GM11168 (cell line): ENCODE results near the gene MNX1.

Source experiments
- in situ Hi-C: fragments of 300-500 bp; cut with MboI; formaldehyde crosslinking; loops from one replicate; pipeline ENCODE4 v1.12.0; 2022; ENCODE audit warnings: low sequenced_read_pairs; ENCODE audit not compliant: unreplicated experiment

Gene MNX1

GRCh38 chr7:157010588-157011332, at the start of gene MNX1:
MNX1 (minus strand) TSS chr7:157010663; CDS start chr7:157010350, 313 bp downstream.
- in situ Hi-C loops = no loop called here

- in situ Hi-C loops = no loop called here
Measured at GRCh38 chr7:157059534-157059933, 49.1 kb upstream of the MNX1 start.

GRCh38 chr7:157058701-157059100, 48.2 kb upstream of the MNX1 start:
- in situ Hi-C loops = no loop called here

DNA sequence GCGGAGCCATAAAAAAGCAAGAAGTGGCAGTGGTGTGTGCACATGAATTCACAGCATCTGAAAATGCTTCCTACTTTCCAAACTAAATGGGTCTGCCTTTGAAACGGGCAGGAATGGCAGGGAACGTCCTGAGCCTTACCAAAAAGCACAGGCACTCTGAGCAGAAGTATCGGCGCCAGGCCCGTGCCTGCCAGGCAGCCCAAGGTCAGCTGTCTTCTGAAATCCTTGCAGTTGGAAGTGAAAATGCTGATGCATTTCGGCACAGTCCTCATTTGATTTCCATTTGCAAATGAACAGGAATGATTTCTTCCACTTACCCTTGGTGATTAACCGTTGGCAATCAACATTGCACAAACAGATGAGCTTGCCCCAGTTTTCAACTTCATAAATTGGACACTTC, 47.6 kb upstream of the MNX1 start:
- in situ Hi-C loops = no loop called here

GRCh38 chr7:157056957-157057902, 46.8 kb upstream of the MNX1 start:
- in situ Hi-C loops = no loop called here

DNA sequence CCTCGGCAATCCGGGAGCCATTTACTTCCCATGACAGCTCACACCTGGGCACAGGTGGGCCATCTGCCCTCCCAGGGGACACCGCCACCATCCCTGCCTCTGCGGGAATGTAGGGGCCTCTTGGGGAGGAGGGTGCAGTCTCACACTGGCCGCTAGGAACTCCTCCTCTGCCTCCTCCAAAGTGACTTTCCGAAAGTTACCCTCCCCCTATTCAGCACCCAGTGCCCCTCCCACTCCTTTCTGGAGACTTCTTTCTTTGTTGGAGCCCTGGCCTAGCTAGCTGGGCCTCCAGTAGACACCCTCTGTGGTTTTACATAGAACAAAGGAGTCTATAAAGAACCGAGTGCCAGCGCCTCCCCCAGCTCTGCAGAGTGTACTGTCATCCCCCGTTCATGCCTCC, 45.8 kb upstream of the MNX1 start:
- in situ Hi-C loops = no loop called here

GRCh38 chr7:157054927-157055326, 44.5 kb upstream of the MNX1 start:
- in situ Hi-C loops = no loop called here

GRCh38 chr7:157053118-157053517, 42.7 kb upstream of the MNX1 start:
- in situ Hi-C loops = no loop called here

GRCh38 chr7:157047148-157047547, 36.7 kb upstream of the MNX1 start:
- in situ Hi-C loops = no loop called here

- in situ Hi-C loops = no loop called here
Measured at GRCh38 chr7:157046681-157047080, 36.2 kb upstream of the MNX1 start.

DNA sequence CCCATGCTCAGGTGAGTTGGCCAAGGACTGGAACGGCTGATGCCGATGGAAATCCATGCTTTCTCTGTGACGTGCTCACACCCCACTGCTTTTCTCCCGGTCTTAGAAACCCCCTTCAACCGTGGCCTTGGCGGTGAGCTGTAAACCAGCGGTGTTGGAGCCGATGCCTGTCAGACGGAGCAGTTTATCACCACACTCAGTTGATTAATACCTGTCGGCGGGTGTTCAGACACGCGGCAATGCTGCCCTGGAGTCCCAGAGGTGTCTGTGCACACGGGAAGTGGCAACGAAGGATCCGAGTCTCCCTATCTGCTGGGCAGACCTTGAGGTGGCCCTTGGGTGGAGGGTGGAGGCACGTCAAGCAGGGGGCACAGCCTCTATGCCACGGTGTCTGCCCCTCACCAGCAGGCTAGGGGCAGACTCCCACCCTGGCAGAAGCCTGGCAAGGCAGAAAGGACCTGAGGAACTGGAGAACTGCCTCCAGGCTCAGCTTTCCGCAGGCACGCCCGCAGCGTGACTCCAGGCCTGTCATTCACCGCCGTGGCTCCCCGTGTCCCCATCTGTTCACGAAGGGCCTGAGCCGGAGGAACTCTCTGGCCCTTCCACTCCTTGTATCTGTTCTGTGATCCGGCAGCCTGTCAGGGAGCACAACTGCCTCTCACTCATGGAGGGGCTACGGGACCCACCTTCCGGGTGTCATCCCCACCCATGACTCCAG, 34.6 kb upstream of the MNX1 start:
- in situ Hi-C loops = no loop called here

DNA sequence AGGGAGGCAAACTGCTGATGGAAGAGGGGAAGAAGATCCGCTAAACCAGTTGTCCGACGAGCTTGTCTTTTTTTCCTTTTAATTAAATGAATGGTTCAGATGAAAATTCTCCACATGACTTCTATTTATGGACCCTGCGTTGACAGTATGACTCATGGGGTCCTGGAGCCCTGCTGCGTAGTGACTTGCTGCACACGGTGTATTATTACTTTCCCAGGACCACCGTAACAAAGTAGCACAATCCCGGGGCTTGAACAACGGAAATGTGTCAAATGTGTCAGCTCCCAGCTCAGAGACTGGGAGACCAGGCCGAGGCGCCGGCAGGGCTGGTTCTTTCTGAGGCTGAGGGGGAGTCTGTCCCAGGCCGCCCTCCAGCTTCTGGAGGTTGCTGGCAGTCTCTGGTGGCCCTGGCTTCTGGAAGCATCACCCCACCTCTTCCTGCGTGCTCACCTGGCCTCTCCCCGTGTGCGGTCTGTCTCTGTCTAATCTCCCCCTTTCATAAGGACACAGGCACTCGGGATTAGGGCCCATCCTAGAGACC, 33.8 kb upstream of the MNX1 start:
- in situ Hi-C loops = no loop called here

DNA sequence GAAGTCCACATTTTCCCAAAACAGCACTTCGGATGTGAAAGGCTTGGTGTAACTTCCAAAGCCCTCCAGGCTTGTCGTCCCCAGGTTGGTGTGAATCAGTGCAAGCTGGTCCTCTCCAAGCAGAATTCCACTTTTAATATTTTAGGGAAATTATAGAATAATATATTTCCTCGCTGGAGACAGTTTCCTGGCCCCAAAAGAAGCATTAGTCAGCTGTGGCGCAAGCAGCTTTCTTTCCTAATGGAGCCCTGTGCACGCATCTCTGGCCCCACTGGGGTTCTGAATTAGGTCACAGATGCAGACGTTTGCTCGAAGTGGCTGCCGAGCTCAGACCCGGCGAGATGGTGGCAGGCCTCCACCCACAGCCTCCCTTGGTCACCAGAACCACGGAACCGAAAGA, 33.3 kb upstream of the MNX1 start:
- in situ Hi-C loops = no loop called here

GRCh38 chr7:157041514-157042277, 31.2 kb upstream of the MNX1 start:
- in situ Hi-C loops = no loop called here

DNA sequence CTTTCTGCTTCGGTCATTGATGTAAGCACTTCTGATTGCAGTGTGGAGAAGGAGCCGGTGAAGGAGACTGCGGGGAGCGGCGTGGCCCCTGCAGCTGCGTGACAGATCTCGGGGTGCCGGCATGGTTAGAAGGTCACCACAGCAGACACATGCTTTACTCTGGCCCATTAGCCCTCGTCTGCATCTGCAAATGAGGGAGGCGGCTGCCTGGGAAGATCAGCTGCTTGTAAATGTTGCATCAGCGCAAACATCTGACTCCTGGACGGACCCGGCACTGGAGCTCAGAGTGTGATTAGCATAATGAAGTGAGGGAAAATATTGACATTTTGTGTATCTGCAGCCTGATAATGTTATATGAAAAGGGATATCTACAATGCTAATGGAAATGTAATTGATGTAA, 30.5 kb upstream of the MNX1 start:
- in situ Hi-C loops = no loop called here

DNA sequence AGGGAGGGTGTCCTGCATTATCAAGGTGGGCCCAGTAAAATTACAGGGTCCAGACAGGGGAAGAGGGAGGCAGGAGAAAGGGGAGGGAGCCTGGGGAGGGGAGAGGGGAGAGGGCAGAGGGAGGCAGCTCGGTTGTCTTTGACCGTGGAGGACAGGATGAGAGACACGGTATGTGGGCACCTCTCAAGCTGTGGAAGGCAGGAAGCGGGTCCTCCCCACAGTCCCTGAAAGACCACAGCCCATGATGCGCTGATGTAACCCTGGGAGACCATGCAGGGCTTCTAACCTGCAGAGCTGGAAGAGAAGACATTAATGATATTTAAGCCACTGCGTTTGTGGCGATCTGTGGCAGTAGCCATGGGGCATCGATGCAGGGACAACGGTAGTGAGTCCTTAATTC, 27.2 kb upstream of the MNX1 start:
- in situ Hi-C loops = no loop called here

DNA sequence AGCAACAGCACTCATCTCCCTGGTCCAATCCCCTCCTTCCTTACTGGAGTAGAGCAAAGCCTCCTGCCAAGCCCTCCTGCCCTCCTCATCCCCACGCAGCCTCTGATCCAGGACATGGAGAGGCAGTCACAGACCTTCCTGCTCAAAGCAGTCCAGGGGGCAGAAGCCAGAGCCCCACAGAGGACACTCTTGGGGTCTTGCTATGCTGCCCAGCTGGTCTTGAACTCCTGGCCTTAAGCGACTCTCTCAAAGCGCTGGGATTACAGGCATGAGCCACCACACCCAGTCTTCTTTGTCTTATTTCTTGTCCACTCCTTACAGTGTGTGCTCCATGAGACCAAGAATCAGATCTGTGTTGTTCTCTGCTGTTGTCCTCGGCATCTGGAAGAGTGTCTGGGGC, 26.6 kb upstream of the MNX1 start:
- in situ Hi-C loops = no loop called here

- in situ Hi-C loops = no loop called here
Measured at GRCh38 chr7:157035979-157036378, 25.5 kb upstream of the MNX1 start.

DNA sequence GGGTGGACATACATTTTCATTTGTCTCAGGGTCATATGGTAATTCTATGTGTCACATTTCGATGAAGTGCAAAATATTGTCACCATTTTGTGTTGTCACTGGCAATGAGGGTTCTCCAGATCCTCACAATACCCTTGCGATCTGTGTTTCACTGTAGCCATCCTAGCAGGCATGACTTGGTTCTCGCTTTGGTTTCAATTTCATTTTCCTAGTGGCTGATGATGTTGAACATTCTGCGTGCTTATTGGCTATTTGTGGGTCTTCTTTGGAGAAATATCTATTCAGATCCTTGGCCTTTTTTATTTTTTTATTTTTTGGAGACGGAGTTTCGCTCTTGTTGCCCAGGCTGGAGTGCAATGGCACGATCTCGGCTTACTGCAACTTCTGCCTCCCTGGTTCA, 24.8 kb upstream of the MNX1 start:
- in situ Hi-C loops = no loop called here
